Esophagus squamous epithelium (tissue), 5 donors: ENCODE data around the gene PRKCA. TPM values are rescaled to one million over a fixed set of nuclear protein-coding genes. Genes with fewer than 3 reads are reported as not detected.
"Not testable (repeated sequence)": the region's sequence is repeated elsewhere in the genome, so short reads cannot be mapped to it uniquely, and the experiment has no call there.

ENCODE experiments used
- DNase-seq: peaks from one replicate; lab custom pipeline; 2025; lab: John Stamatoyannopoulos, UW
- H3K27ac ChIP-seq, 4 donors: fragments of 200-600 bp; sonication (generic); one replicate each; pipeline ENCODE4 v1.5.1; 2016 to 2019; ENCODE audit warnings: mild to moderate bottlenecking in 1 of 4
- H3K27me3 ChIP-seq, 4 donors: fragments of 200-600 bp; sonication (generic); 1 replicate in 3 of 4; 2 replicates in 1 of 4; pipeline versions ENCODE4 v1.5.1 to v1.6.0; 2017 to 2021; ENCODE audit warnings: antibody characterized with exemption in 1 of 4
- H3K36me3 ChIP-seq, 3 donors: fragments of 200-600 bp; sonication (generic); one replicate each; pipeline ENCODE4 v1.5.1; 2016 to 2019
- H3K4me1 ChIP-seq, 3 donors: fragments of 200-600 bp; sonication (generic); one replicate each; pipeline ENCODE4 v1.5.1; 2017 to 2019
- H3K4me3 ChIP-seq, 4 donors: fragments of 200-600 bp; sonication (generic); 1 replicate in 3 of 4; 2 replicates in 1 of 4; pipeline ENCODE4 v1.5.1; 2016 to 2019; ENCODE audit warnings: mild to moderate bottlenecking in 2 of 4, moderate library complexity in 1 of 4
- H3K9me3 ChIP-seq, 3 donors: fragments of 200-600 bp; sonication (generic); one replicate each; pipeline ENCODE4 v1.5.1; 2016 to 2019
- CTCF ChIP-seq, 6 experiments: fragments of 450-650 bp in 4 of 6; fragments of 200-600 bp in 2 of 6; sonication (generic) in 2 of 6; IDR thresholded peaks; one replicate each; pipeline ENCODE4 v1.5.1; 2016 to 2019; ENCODE audit warnings: antibody characterized with exemption in 6 of 6, mild to moderate bottlenecking in 4 of 6, moderate library complexity in 4 of 6
- POLR2A ChIP-seq, 4 donors: fragments of 450-650 bp; IDR thresholded peaks; one replicate each; pipeline ENCODE4 v1.6.1; 2017; ENCODE audit warnings: antibody characterized with exemption in 4 of 4, mild to moderate bottlenecking in 4 of 4, moderate library complexity in 3 of 4
- WGBS, 2 donors: methylation state at CpG; one replicate each; pipeline ENCODE4 v1.1.5; 2018; 5-methylcytosine and 5-hydroxymethylcytosine counted together
- intact Hi-C: fragments of 100-400 bp; cut with DNase I; formaldehyde crosslinking; loops from one replicate; pipeline ENCODE4 v1.15.0; 2022
- total RNA-seq, 4 donors: library from RNA; depleted of rRNA; stranded (reverse); fragments of >200 nt; gene quantifications; one replicate each; pipeline ENCODE4 v1.1.0, GENCODE V29; 2016
- donor health status: DM: yes; HTN: yes; CAD: no.

The PRKCA gene
- total RNA-seq, 4 donors from 2014 or later: 2.4 to 9.2 (median 4.2) TPM

GRCh38 chr17:66339561-66339960 lies 37.1 kb downstream of the PRKCA start:
- TF ChIP-seq CTCF (IDR thresholded peaks at IDR 0.05) (no peak), POLR2A (IDR thresholded peaks at IDR 0.05) (no peak)
- 33 to 62% methylated on average over 1 of the region's 1 CpG for WGBS, 2 donors
- H3K4me3 ChIP-seq: no peak overlapping the region
- no peaks in the 10 kb centered on the region for H3K27me3 ChIP-seq
- no peak overlapping the region for H3K27ac ChIP-seq
- H3K36me3 ChIP-seq: no peaks in the 10 kb centered on the region
- DNase-seq: no peak
- no peaks in the 10 kb centered on the region for H3K9me3 ChIP-seq
- H3K4me1 ChIP-seq: peaks cover 0 to 6% (median 0%) of the 10 kb centered on the region in 3 donors
- intact Hi-C loops: no loop called here

- TF ChIP-seq CTCF (IDR thresholded peaks at IDR 0.05): no peak
- TF ChIP-seq POLR2A (IDR thresholded peaks at IDR 0.05): no peak
- no peak for DNase-seq
- Histone ChIP-seq H3K27me3 (no peaks in the 10 kb centered on the region), H3K4me1 (peaks cover 0 to 6% (median 0%) of the 10 kb centered on the region in 3 donors), H3K4me3 (no peak overlapping the region), H3K9me3 (no peaks in the 10 kb centered on the region), H3K36me3 (no peaks in the 10 kb centered on the region), H3K27ac (no peak overlapping the region)
- 86 to 87% methylated on average over 2 of the region's 2 CpGs for WGBS, 2 donors
- intact Hi-C loops: no loop called here
Observed at GRCh38 chr17:66340720-66341119, 38.3 kb downstream of the PRKCA start.

GRCh38 chr17:66341462-66341861 lies 39.0 kb downstream of the PRKCA start:
- Histone ChIP-seq H3K4me1 (peaks cover 0 to 6% (median 0%) of the 10 kb centered on the region in 3 donors), H3K9me3 (no peaks in the 10 kb centered on the region), H3K27me3 (no peaks in the 10 kb centered on the region), H3K27ac (no peak overlapping the region), H3K4me3 (no peak overlapping the region), H3K36me3 (no peaks in the 10 kb centered on the region)
- intact Hi-C loops: no loop called here
- TF ChIP-seq POLR2A (IDR thresholded peaks at IDR 0.05): no peak
- no peak for TF ChIP-seq CTCF (IDR thresholded peaks at IDR 0.05)
- no peak for DNase-seq
- WGBS, 2 donors: 71 to 76% methylated on average over 4 of the region's 4 CpGs

GRCh38 chr17:66342263-66342662 lies 39.9 kb downstream of the PRKCA start:
- 86 to 96% methylated on average over 1 to 4 of the region's 4 CpGs for WGBS, 2 donors
- H3K36me3 ChIP-seq, H3K9me3 ChIP-seq: not testable (repeated sequence)

GRCh38 chr17:66343531-66344078 lies 41.2 kb downstream of the PRKCA start:
- no peaks in the 10 kb centered on the region for H3K36me3 ChIP-seq
- H3K4me3 ChIP-seq: no peak overlapping the region
- 92 to 97% methylated on average over 3 of the region's 3 CpGs for WGBS, 2 donors
- intact Hi-C loops: no loop called here
- H3K27ac ChIP-seq: no peak overlapping the region
- no peaks in the 10 kb centered on the region for H3K27me3 ChIP-seq
- no peak for DNase-seq
- H3K9me3 ChIP-seq: no peaks in the 10 kb centered on the region
- no peak for TF ChIP-seq CTCF (IDR thresholded peaks at IDR 0.05)
- TF ChIP-seq POLR2A (IDR thresholded peaks at IDR 0.05): no peak
- H3K4me1 ChIP-seq: peaks cover 0 to 8% (median 4%) of the 10 kb centered on the region in 3 donors

More at GRCh38 chr17:66342263-66342662, 39.9 kb downstream of the PRKCA start:
- H3K27ac ChIP-seq, H3K4me1 ChIP-seq, intact Hi-C loops, H3K27me3 ChIP-seq, DNase-seq, H3K4me3 ChIP-seq: not testable (repeated sequence)

- no peaks in the 10 kb centered on the region for H3K27me3 ChIP-seq
- H3K4me3 ChIP-seq: no peak overlapping the region
- TF ChIP-seq CTCF (IDR thresholded peaks at IDR 0.05): no peak
- no peak for TF ChIP-seq POLR2A (IDR thresholded peaks at IDR 0.05)
- no peak overlapping the region for H3K27ac ChIP-seq
- WGBS, 2 donors: 95 to 96% methylated on average over 4 of the region's 4 CpGs
- no peak for DNase-seq
- no peaks in the 10 kb centered on the region for H3K9me3 ChIP-seq
- H3K36me3 ChIP-seq: no peaks in the 10 kb centered on the region
- H3K4me1 ChIP-seq: peaks cover 0 to 17% (median 11%) of the 10 kb centered on the region in 3 donors
- intact Hi-C loops: no loop called here
Observed at GRCh38 chr17:66344473-66344872, 42.1 kb downstream of the PRKCA start.
